Karpas-422 (cell line): ENCODE measurements around the gene RLF. TPM values are rescaled to one million over a fixed set of nuclear protein-coding genes. Genes with fewer than 3 reads are reported as not detected.

Source experiments
- DNase-seq: peaks from one replicate; pipeline ENCODE4 v3.0.0-alpha.2; 2015
- H2AFZ ChIP-seq: fragments of 200-600 bp; sonication (generic); 2 replicates; pipeline ENCODE4 v1.6.1; 2014; ENCODE audit warnings: antibody characterized with exemption, low read length, mixed read lengths
- H3K27ac ChIP-seq: fragments of 200-600 bp; sonication (generic); 2 replicates; pipeline ENCODE4 v1.5.1; 2014; ENCODE audit warnings: mild to moderate bottlenecking, low read length, moderate library complexity
- H3K27me3 ChIP-seq: fragments of 200-600 bp; sonication (generic); 2 replicates; pipeline ENCODE4 v1.6.1; 2014; ENCODE audit warnings: low read length, mixed read lengths
- H3K36me3 ChIP-seq: fragments of 200-600 bp; sonication (generic); 2 replicates; pipeline ENCODE4 v1.6.1; 2014; ENCODE audit warnings: low read length, mixed read lengths; ENCODE audit not compliant: insufficient read depth
- H3K4me1 ChIP-seq: fragments of 200-600 bp; sonication (generic); 2 replicates; pipeline ENCODE4 v1.6.1; 2014; ENCODE audit warnings: mild to moderate bottlenecking, low read length, mixed read lengths
- H3K4me2 ChIP-seq: fragments of 200-600 bp; sonication (generic); 2 replicates; pipeline ENCODE4 v1.6.1; 2014; ENCODE audit warnings: low read length, low read depth, mild to moderate bottlenecking; ENCODE audit not compliant: poor library complexity, severe bottlenecking
- H3K4me3 ChIP-seq: fragments of 200-600 bp; sonication (generic); 2 replicates; pipeline ENCODE4 v1.5.1; 2014; ENCODE audit warnings: mild to moderate bottlenecking, antibody characterized with exemption, low read length, mixed read lengths
- H3K79me2 ChIP-seq: fragments of 200-600 bp; sonication (generic); 2 replicates; pipeline ENCODE4 v1.6.1; 2014; ENCODE audit warnings: mild to moderate bottlenecking, low read length, mixed read lengths
- H3K9ac ChIP-seq: fragments of 200-600 bp; sonication (generic); 2 replicates; pipeline ENCODE4 v1.6.0; 2014; ENCODE audit warnings: low read length
- H3K9me2 ChIP-seq: fragments of 200-600 bp; sonication (generic), shearing (Covaris generic); replicated peaks from 2 replicates; pipeline ENCODE4 v1.6.0; 2014; ENCODE audit warnings: mild to moderate bottlenecking, low read length, moderate library complexity; ENCODE audit not compliant: insufficient read depth
- H3K9me3 ChIP-seq: fragments of 300-700, 200-600 bp; sonication (generic); 2 replicates; pipeline ENCODE4 v1.6.1; 2014; ENCODE audit warnings: low read length, mixed read lengths
- H4K20me1 ChIP-seq: fragments of 200-600 bp; sonication (generic); 2 replicates; pipeline ENCODE4 v1.6.1; 2014; ENCODE audit warnings: mild to moderate bottlenecking, antibody characterized with exemption, low read length, low read depth; ENCODE audit not compliant: insufficient read depth
- total RNA-seq: library from RNA; depleted of rRNA; stranded (reverse); fragments of >200 nt; shearing (Covaris generic); gene quantifications from 2 replicates; pipeline ENCODE4 v1.2.3, GENCODE V29; 2014; ENCODE audit warnings: low replicate concordance

RLF gene
- total RNA-seq, 1 experiment from 2014 or later: 33.5 TPM

- peaks cover 9% of the 10 kb centered on the region; the same call in 1 of the 2 replicates for H4K20me1 ChIP-seq
- no peaks in the 10 kb centered on the region for H3K9me3 ChIP-seq
- no peak overlapping the region for H3K4me3 ChIP-seq
- H2AFZ ChIP-seq: no peak overlapping the region
- H3K27me3 ChIP-seq: no peaks in the 10 kb centered on the region
- H3K4me2 ChIP-seq: no peak overlapping the region
- H3K9me2 ChIP-seq: no peaks in the 10 kb centered on the region
- no peak for DNase-seq
- H3K9ac ChIP-seq: no peak overlapping the region
- peaks cover 3% of the 10 kb centered on the region; the same call in 1 of the 2 replicates for H3K4me1 ChIP-seq
- H3K79me2 ChIP-seq: no peaks in the 10 kb centered on the region
- no peak overlapping the region for H3K27ac ChIP-seq
- H3K36me3 ChIP-seq: peaks cover 43% of the 10 kb centered on the region; the same call in 1 of the 2 replicates
Observed at GRCh38 chr1:40239626-40240025, 78.4 kb downstream of the RLF start.

GRCh38 chr1:40240390-40240789, 79.2 kb downstream of the RLF start:
- Histone ChIP-seq H3K27ac (no peak overlapping the region), H3K4me3 (no peak overlapping the region), H4K20me1 (peaks cover 9% of the 10 kb centered on the region; the same call in 1 of the 2 replicates), H3K36me3 (peaks cover 37% of the 10 kb centered on the region; the same call in 1 of the 2 replicates), H3K4me1 (peaks cover 3% of the 10 kb centered on the region; the same call in 1 of the 2 replicates), H3K79me2 (no peaks in the 10 kb centered on the region), H3K9me2 (no peaks in the 10 kb centered on the region), H2AFZ (no peak overlapping the region), H3K27me3 (no peaks in the 10 kb centered on the region), H3K9me3 (no peaks in the 10 kb centered on the region), H3K9ac (no peak overlapping the region), H3K4me2 (no peak overlapping the region)
- no peak for DNase-seq

- Histone ChIP-seq H3K27me3 (no peaks in the 10 kb centered on the region), H3K9ac (no peak overlapping the region), H2AFZ (no peak overlapping the region), H4K20me1 (peaks cover 9% of the 10 kb centered on the region; the same call in 1 of the 2 replicates), H3K4me1 (peaks cover 3% of the 10 kb centered on the region; the same call in 1 of the 2 replicates), H3K4me3 (no peak overlapping the region), H3K9me2 (no peaks in the 10 kb centered on the region), H3K4me2 (no peak overlapping the region), H3K27ac (no peak overlapping the region), H3K36me3 (peaks cover 28% of the 10 kb centered on the region; the same call in 1 of the 2 replicates), H3K9me3 (no peaks in the 10 kb centered on the region), H3K79me2 (no peaks in the 10 kb centered on the region)
- no peak for DNase-seq
Observed at GRCh38 chr1:40241362-40241761, 80.2 kb downstream of the RLF start.

GRCh38 chr1:40243351-40243750, 82.2 kb downstream of the RLF start:
- no peak overlapping the region for H3K4me2 ChIP-seq
- DNase-seq: no peak
- H3K9me2 ChIP-seq: no peaks in the 10 kb centered on the region
- H3K36me3 ChIP-seq: peaks cover 8% of the 10 kb centered on the region; the same call in 1 of the 2 replicates
- H2AFZ ChIP-seq: no peak overlapping the region
- H3K4me1 ChIP-seq: peaks cover 3% of the 10 kb centered on the region; the same call in 1 of the 2 replicates
- H3K27me3 ChIP-seq: no peaks in the 10 kb centered on the region
- no peaks in the 10 kb centered on the region for H3K9me3 ChIP-seq
- H3K9ac ChIP-seq: no peak overlapping the region
- H3K4me3 ChIP-seq: no peak overlapping the region
- no peak overlapping the region for H3K27ac ChIP-seq
- peaks cover 6% of the 10 kb centered on the region; the same call in 1 of the 2 replicates for H4K20me1 ChIP-seq
- no peaks in the 10 kb centered on the region for H3K79me2 ChIP-seq

- Histone ChIP-seq H3K36me3 (no peaks in the 10 kb centered on the region; the same call in 1 of the 2 replicates), H3K79me2 (no peaks in the 10 kb centered on the region), H4K20me1 (no peaks in the 10 kb centered on the region), H2AFZ (no peak overlapping the region), H3K9me2 (no peaks in the 10 kb centered on the region), H3K4me1 (peaks cover 3% of the 10 kb centered on the region; the same call in 1 of the 2 replicates), H3K9ac (no peak overlapping the region), H3K9me3 (no peaks in the 10 kb centered on the region), H3K4me2 (no peak overlapping the region), H3K4me3 (no peak overlapping the region), H3K27ac (no peak overlapping the region), H3K27me3 (no peaks in the 10 kb centered on the region)
- DNase-seq: no peak
Observed at GRCh38 chr1:40244138-40244744, 83.1 kb downstream of the RLF start.

GRCh38 chr1:40245686-40246085, 84.5 kb downstream of the RLF start:
- Histone ChIP-seq H3K79me2 (no peaks in the 10 kb centered on the region), H4K20me1 (no peaks in the 10 kb centered on the region), H3K27me3 (no peaks in the 10 kb centered on the region), H2AFZ (no peak overlapping the region), H3K4me3 (no peak overlapping the region), H3K36me3 (no peaks in the 10 kb centered on the region), H3K9ac (no peak overlapping the region), H3K4me2 (no peak overlapping the region), H3K9me3 (no peaks in the 10 kb centered on the region), H3K9me2 (no peaks in the 10 kb centered on the region), H3K4me1 (peaks cover 3% of the 10 kb centered on the region; the same call in 1 of the 2 replicates), H3K27ac (no peak overlapping the region)
- DNase-seq: no peak

GRCh38 chr1:40247655-40248054, 86.5 kb downstream of the RLF start, which contains the start of gene TMCO2:
TMCO2 (plus strand) TSS chr1:40247937; CDS start chr1:40247994, 57 bp downstream.
- H3K36me3 ChIP-seq: no peaks in the 10 kb centered on the region
- no peak within 1 kb of the TSS for H3K4me3 ChIP-seq
- H3K27me3 ChIP-seq: no peaks in the 10 kb centered on the region
- no peak within 1 kb of the TSS for H3K9ac ChIP-seq
- H3K27ac ChIP-seq: no peak within 1 kb of the TSS
- no peaks in the 10 kb centered on the region for H3K9me2 ChIP-seq
- H2AFZ ChIP-seq: no peak within 1 kb of the TSS
- DNase-seq: no peak
- H4K20me1 ChIP-seq: no peaks in the 10 kb centered on the region
- no peaks in the 10 kb centered on the region for H3K9me3 ChIP-seq
- H3K4me2 ChIP-seq: no peak within 1 kb of the TSS
- H3K4me1 ChIP-seq: peaks cover 3% of the 10 kb centered on the region; the same call in 1 of the 2 replicates
- H3K79me2 ChIP-seq: no peaks in the 10 kb centered on the region

GRCh38 chr1:40248412-40248811, 87.2 kb downstream of the RLF start:
- no peaks in the 10 kb centered on the region for H3K27me3 ChIP-seq
- no peaks in the 10 kb centered on the region for H3K36me3 ChIP-seq
- H3K9me2 ChIP-seq: no peaks in the 10 kb centered on the region
- H3K4me2 ChIP-seq: no peak overlapping the region
- DNase-seq: no peak
- peaks cover 2% of the 10 kb centered on the region; the same call in 1 of the 2 replicates for H3K4me1 ChIP-seq
- H4K20me1 ChIP-seq: no peaks in the 10 kb centered on the region
- no peak overlapping the region for H2AFZ ChIP-seq
- H3K79me2 ChIP-seq: no peaks in the 10 kb centered on the region
- no peak overlapping the region for H3K27ac ChIP-seq
- H3K9ac ChIP-seq: no peak overlapping the region
- no peak overlapping the region for H3K4me3 ChIP-seq
- no peaks in the 10 kb centered on the region for H3K9me3 ChIP-seq
